HEK293 (cell line): Measurements from ENCODE around the gene PBRM1.

Experiments
- CTCF ChIP-seq: fragments of 450-650 bp; formaldehyde crosslinking; IDR thresholded peaks from 2 replicates; pipeline ENCODE4 v1.5.1; 2016; ENCODE audit warnings: missing biosample characterization, missing genetic modification characterization
- RBAK ChIP-seq: fragments of 450-650 bp; formaldehyde crosslinking; IDR thresholded peaks from 2 replicates; pipeline ENCODE4 v1.5.1; 2016; ENCODE audit warnings: missing biosample characterization, missing genetic modification characterization
- ZNF146 ChIP-seq: fragments of 450-650 bp; formaldehyde crosslinking; IDR thresholded peaks from 2 replicates; pipeline ENCODE4 v1.5.1; 2016; ENCODE audit warnings: missing biosample characterization, missing genetic modification characterization
- ZNF394 ChIP-seq: fragments of 450-650 bp; formaldehyde crosslinking; IDR thresholded peaks from 2 replicates; pipeline ENCODE4 v1.5.1; 2016; ENCODE audit warnings: missing biosample characterization, missing genetic modification characterization, mild to moderate bottlenecking, moderate library complexity, borderline replicate concordance
- ZNF544 ChIP-seq: fragments of 450-650 bp; formaldehyde crosslinking; IDR thresholded peaks from 2 replicates; pipeline ENCODE4 v1.5.0; 2017; ENCODE audit warnings: missing biosample characterization, missing genetic modification characterization
- ZNF555 ChIP-seq: fragments of 450-650 bp; formaldehyde crosslinking; conservative IDR thresholded peaks from 2 replicates; pipeline ENCODE4 v1.5.1; 2017; ENCODE audit warnings: missing biosample characterization, mild to moderate bottlenecking, missing genetic modification characterization, inconsistent platforms
- ZNF670 ChIP-seq: fragments of 450-650 bp; formaldehyde crosslinking; IDR thresholded peaks from 2 replicates; pipeline ENCODE4 v1.5.1; 2016; ENCODE audit warnings: missing biosample characterization, missing genetic modification characterization, low read depth
- ZNF707 ChIP-seq: fragments of 450-650 bp; formaldehyde crosslinking; IDR thresholded peaks from 2 replicates; pipeline ENCODE4 v1.5.1; 2016; ENCODE audit warnings: missing biosample characterization, missing genetic modification characterization

GRCh38 chr3:52689151-52689550 is 3.4 kb upstream of the PBRM1 start:
- TF ChIP-seq CTCF (tag by site-specific recombination) (no peak), ZNF146 (tag by site-specific recombination) (no peak), ZNF670 (tag by site-specific recombination) (no peak), ZNF707 (no peak), ZNF555 (no peak), ZNF394 (tag by site-specific recombination) (no peak), ZNF544 (tag by site-specific recombination) (no peak), RBAK (tag by site-specific recombination) (no peak)
